ENCODE results near the gene MLIP.

GRCh38 chr6:54099225-54099624 is 12.0 kb upstream of the MLIP start:
- TF ChIP-seq ZNF274 (IDR thresholded peaks at IDR 0.05; ENCODE audit: low read depth, low read length): no peak
- TF ChIP-seq YY1 (IDR thresholded peaks at IDR 0.05; ENCODE audit: insufficient read depth, insufficient read length): no peak
- no peak for TF ChIP-seq SUZ12 (IDR thresholded peaks at IDR 0.05; ENCODE audit: extremely low read depth, insufficient read depth, insufficient read length)
